GM21515 (cell line): Measurements from ENCODE around the gene PIK3R1.

Experiments
- ATAC-seq: cut with Tn5 transposase; IDR thresholded peaks from one replicate; pipeline ENCODE4 v1.9.1; 2021; ENCODE audit not compliant: unreplicated experiment

Gene PIK3R1

GRCh38 chr5:68318955-68319705 lies 103.6 kb downstream of the PIK3R1 start:
- ATAC-seq = no peak

DNA sequence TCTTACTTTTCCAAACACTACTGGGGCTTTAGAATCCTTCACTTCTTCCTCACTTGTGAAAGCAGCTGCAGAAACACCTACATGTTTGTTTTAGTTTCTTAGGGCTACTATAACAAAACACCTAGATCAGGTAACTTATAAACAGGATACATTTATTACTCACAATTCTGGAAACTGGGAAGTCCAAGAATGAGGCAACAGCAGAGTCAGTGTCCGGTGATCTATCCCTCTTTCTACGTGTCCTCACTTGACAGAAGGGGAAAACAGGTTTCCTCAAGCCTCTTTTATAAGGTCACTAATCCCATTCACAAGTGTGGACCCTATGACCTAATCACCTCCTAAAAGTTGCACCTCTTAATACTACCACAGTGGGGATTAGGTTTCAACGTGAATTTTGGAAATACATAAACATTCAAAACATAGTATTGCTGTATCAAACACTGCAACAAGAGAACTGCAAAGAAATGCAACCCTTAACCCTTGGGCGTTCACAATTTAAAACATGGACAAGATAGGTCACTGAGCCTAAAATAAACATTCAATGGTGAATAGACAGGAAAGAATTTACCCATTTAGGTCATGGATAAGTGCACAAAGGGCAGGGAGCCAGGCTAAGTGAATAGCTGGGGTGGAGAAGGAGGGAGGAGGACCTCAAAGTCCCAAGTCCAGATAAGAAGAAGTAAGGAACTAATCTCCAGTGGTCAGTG lies 104.3 kb downstream of the PIK3R1 start:
- ATAC-seq = no peak

DNA sequence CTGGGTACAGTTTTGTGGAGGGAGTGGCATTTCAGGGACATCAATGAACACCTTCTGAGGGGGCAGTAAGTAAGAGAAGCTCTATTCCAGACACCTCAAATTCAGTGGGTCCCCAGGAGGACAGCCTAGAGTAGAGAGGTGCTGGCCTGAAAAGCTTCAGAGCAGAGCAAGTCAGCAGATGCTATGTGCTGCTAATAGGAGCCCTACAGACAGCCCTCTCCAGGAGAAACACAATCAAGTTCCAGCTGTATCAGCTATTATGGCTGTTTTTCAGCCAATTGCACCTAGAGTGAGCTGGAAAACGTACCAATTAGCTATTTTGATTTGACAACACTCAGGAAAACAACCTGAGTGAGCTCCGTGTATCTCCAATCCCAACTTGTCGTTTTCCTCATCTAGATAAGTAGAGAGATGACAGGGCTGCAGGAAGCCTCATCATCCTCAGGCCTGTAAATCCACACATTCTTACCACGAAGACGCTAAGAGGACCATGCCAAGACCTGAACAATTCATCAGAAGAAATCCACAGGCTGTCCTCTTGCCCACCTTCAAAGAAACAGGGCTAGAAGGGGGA lies 104.9 kb downstream of the PIK3R1 start:
- ATAC-seq = no peak

DNA sequence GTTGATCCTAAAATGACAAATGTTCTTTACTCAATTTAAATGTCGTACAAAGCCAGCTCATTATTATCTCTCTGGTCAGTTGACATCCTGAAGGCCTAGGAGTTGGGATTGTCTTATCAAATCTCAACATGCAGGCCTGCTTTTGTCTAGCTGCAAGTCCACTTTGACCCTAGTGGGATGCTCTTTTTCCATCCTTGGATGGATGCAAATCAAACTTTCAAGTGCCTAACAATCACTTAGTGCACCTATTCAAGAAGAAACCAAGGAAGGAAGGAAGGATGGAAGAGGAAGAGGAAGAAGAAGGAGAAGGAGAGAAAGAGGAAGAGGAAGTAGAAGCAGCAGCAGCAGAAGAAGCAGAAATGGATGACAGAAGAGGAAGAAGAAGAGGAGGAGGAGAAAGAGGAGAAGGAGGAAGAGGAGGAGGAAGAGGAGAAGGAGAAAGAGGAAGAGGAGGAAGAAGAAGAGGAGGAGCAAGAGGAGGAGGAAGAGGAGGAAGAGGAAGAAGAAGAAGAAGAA lies 109.6 kb downstream of the PIK3R1 start:
- no peak for ATAC-seq

DNA sequence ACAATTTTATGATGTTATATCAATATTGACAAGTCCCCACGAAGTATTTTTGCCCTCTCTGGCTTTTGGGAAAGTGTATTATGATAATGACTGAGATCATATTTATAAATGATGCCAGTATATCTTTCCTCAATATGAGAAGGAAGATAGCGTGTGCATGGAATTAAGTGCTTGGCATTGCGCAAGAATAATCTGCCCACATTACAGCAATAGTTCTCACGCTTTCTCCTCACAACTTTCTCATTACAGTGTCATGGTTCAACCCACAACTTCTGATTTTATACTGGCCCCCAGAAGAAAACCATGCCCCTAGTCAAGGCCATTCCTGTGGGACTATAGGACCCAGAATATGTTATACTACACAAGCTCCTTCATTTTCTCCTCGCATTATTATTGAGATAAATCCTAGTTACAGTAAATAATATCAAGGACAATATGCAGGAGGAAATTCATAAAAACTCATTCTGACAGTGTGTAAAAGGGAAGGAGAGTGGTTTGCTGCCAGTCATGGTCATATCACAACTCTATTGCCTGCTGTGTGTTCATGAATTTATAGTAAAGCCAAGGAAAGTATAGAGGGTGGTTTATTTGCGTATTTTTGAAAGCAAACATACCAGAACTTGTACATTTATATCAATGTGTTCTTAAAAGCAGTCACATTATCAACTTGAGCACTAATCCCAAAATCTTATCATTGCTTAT lies 114.1 kb downstream of the PIK3R1 start:
- ATAC-seq = no peak

GRCh38 chr5:68330574-68330973 lies 115.0 kb downstream of the PIK3R1 start:
- ATAC-seq = no peak

DNA sequence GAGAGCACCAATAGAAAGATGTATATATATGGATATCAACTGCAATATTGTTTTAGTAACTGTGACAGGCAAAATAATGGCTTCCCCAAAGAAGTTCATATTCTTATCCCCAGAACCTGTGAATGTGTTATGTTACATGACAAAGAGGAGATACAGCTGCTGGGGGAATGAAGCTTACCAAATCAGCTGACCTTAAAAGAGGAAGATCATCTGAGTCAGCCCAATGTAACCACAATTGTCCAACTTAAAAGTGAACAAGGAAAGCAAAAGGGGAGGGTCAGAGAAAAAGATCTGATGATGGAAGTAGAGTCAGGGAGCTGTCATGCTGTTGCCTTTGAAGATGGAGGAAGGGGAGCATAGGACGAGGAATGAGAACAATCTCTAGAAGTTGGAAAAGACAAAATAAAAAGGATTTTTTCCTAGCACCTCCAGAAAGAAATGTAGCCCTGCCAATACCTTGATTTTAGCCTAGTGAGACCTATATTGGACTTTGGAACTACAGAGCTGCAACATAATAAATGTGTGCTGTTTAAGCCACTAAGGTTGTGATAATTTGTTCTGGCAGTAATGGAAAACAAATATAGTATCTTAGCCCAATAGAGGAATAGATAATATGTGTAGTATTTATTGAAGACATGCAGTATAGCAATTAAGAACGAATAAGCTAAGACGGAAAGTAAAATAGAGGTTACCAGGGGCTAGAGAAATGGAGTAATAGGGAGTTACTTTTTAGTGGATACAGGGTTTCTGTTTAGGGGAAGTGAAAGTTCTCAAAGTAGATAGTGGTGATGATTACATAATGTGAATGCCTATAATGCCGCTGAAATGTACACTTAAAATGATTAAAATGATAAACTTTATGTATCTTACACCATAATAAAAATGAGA lies 115.9 kb downstream of the PIK3R1 start:
- ATAC-seq = peak; percentile 62

DNA sequence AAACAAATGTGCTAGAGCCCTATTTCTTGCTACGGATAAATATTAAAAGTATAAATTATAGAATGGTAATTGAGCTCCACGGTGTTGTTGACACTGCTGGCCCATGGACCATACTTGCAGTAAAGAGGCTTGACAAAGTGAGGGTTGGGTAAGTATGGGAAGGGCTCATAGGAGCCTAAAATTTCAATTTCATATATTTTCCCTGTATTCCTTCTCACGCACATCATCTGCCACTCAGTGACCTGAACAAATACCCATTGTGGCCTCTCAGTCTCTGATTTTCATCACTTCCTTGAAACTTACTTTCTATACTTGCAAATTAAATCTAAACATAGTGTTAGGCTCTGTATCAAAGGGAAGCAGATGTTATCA lies 116.5 kb downstream of the PIK3R1 start:
- peak; percentile 20 for ATAC-seq

- ATAC-seq = no peak
Measured at GRCh38 chr5:68332556-68332955, 117.0 kb downstream of the PIK3R1 start.

- no peak for ATAC-seq
Measured at GRCh38 chr5:68333649-68334552, 118.3 kb downstream of the PIK3R1 start.

- ATAC-seq = no peak
Measured at GRCh38 chr5:68334553-68334886, 119.0 kb downstream of the PIK3R1 start.

GRCh38 chr5:68335075-68335474 lies 119.5 kb downstream of the PIK3R1 start:
- no peak for ATAC-seq

GRCh38 chr5:68336200-68336599 lies 120.6 kb downstream of the PIK3R1 start:
- no peak for ATAC-seq

GRCh38 chr5:68337235-68337634 lies 121.7 kb downstream of the PIK3R1 start:
- no peak for ATAC-seq

- no peak for ATAC-seq
Measured at GRCh38 chr5:68339921-68340321, 124.4 kb downstream of the PIK3R1 start.

DNA sequence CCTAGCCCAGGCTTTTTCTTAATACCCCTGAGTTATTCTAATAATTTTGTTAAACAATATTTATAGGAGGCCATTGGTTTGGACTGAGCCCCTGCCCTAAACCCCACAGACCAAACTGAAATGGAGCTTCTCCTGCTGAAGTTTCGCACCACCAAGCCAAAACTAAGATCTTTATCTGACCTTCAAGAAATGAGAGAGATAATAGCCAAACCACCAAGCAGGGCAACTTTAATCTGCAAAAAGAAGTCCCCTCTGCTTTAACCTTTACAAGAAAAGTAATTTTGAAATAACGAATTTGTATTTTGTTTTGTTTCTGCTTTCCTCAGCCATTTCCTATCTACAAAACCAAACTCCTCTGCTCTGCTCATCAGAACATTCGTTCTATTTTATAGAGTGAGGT lies 125.5 kb downstream of the PIK3R1 start:
- no peak for ATAC-seq

- ATAC-seq = no peak
Measured at GRCh38 chr5:68342693-68343092, 127.1 kb downstream of the PIK3R1 start.

DNA sequence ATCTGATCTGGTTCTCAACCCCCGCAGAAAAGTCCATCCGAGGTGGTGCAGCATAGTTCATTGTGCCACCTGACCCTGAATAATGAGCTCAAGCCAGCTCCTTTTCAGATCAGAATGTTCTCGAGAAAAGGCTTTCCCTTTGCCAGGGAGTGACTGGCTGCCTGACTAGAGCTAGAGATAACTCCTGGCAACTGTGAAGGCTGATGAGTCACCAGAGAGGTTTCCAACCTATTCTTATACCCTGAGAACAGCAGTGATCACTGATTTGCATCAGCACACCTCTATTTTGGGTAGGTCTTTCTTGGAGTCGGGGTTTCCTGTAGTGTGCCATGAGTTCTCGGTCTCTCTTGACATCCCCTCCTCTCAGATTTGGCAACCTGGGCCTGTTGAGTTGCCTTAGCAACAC lies 127.9 kb downstream of the PIK3R1 start:
- no peak for ATAC-seq

DNA sequence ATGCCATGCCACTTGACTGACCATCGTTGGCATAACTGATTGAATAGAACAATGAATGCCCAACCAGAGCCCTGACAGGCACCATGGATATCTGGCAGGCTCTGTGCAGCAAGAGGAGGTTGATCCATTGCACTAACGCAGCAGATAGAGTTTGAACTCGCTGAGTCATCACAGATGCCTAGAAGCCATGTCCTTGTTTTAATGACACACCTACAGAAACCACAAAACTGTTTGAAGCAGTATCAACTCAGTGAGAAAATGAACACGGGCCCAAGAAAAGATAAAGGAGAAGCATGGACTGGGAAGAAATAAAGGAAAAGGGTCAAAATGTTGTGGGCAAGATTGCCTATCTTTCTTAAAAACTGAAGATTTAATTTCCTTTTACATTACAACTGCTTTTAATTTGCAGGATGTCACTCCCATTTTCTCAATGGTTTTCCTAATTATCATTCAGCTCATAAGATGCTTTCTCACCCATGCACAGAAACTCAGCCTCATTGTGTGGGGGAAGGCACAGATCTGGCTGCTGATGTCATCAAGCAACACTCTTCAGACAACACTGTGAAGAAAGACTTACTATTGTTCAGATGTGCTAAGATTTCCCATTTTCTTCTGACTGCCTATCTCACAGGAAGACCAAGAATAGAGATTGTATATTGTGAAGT lies 129.0 kb downstream of the PIK3R1 start:
- no peak for ATAC-seq
